H1 (cell line): ENCODE measurements around the gene WNT7A. TPM values are rescaled to one million over a fixed set of nuclear protein-coding genes. Genes with fewer than 3 reads are reported as not detected.

Source experiments
- BCL11A ChIP-seq, 2 experiments: IDR thresholded peaks; one replicate each; pipeline ENCODE4 v1.6.1; 2011; ENCODE audit warnings: low read depth in 2 of 2, low read length in 2 of 2, mild to moderate bottlenecking in 2 of 2
- BRCA1 ChIP-seq: IDR thresholded peaks from 2 replicates; pipeline ENCODE4 v1.6.1; 2012; ENCODE audit warnings: low read depth, low read length, improper control_type of control experiment
- CBX8 ChIP-seq: fragments of 300-800, 300-1000 bp; sonication (generic); IDR thresholded peaks from 2 replicates; pipeline ENCODE4 v1.7.1; 2016; ENCODE audit warnings: low read depth, low read length, borderline replicate concordance
- GTF2F1 ChIP-seq: IDR thresholded peaks from 2 replicates; pipeline ENCODE4 v1.6.1; 2012; ENCODE audit warnings: low read depth, low read length, improper control_type of control experiment, borderline replicate concordance
- KDM1A ChIP-seq: fragments of 200-600, 300-600 bp; sonication (generic); IDR thresholded peaks from 2 replicates; pipeline ENCODE4 v1.7.1; 2016; ENCODE audit warnings: mild to moderate bottlenecking, low read length, borderline replicate concordance
- SP4 ChIP-seq: IDR thresholded peaks from 2 replicates; pipeline ENCODE4 v1.6.1; 2012; ENCODE audit warnings: low read length, inconsistent platforms
- polyA plus RNA-seq, 7 experiments: library from polyadenylated mRNA; depleted of rRNA in 3 of 7; stranded (reverse) in 5 of 7; unstranded in 2 of 7; fragments of >200 nt in 5 of 7; fragments of 200-250 nt in 2 of 7; gene quantifications; 1 replicate in 5 of 7; 2 replicates in 1 of 7; 4 replicates in 1 of 7; pipeline versions ENCODE4 v1.2.1 to v1.2.3, GENCODE V29; 2011 to 2013; ENCODE audit warnings: missing spikeins in 2 of 7, mixed read lengths in 2 of 7
- total RNA-seq: library from RNA; stranded (reverse); fragmentation: NEBNext Ultra II Directional; extraction: Animal tissue kit (Norgen Biotek cat#: 25700); gene quantifications from 2 replicates; pipeline ENCODE4 v1.2.1, GENCODE V29; 2021

Gene WNT7A
- total and polyA plus RNA-seq, 2 of the 8 experiments (the other 6 are each of a cell fraction or from before 2014, with no cell fraction given) = 0.02 TPM; not detected in 1

DNA sequence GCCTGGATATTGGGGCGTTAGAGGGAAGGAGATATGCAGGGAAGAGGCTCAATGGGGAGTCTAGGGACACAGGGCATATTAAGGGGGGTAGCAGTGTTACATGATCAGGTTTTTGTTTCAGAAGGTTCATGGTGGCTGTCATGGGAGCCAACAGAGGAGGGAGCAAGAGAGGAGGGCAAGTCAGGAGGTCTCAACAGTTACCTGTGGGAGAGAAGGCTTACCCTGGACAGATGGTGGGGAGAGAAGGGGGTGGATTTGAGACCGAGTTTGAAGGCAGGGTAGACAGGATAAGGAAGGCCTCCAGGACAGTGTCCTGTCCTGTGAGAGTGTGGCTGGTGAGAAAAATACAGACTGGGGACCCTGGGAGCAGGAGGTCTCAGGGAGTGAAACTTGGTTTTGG lies 3.8 kb upstream of the WNT7A start (continued):
- TF ChIP-seq GTF2F1 = no peak
- no peak for TF ChIP-seq BCL11A (IDR thresholded peaks at IDR 0.05; ENCODE audit: low read depth in 2 of 2, low read length in 2 of 2)
- no peak for TF ChIP-seq CBX8
- no peak for TF ChIP-seq SP4
- TF ChIP-seq BRCA1 = no peak
- TF ChIP-seq KDM1A = no peak
